HG03196 (cell line): ENCODE results near the gene CREBBP.
A peak's percentile ranks its signal among the peaks of the same experiment; 100 is the strongest.

Source experiments
- ATAC-seq: cut with Tn5 transposase; IDR thresholded peaks from one replicate; pipeline ENCODE4 v1.9.1; 2021; ENCODE audit not compliant: unreplicated experiment

Gene CREBBP

GRCh38 chr16:3797904-3798811 is 82.4 kb downstream of the CREBBP start:
- peak; percentile 43 for ATAC-seq

GRCh38 chr16:3797473-3797872 is 83.0 kb downstream of the CREBBP start:
- peak; percentile 42 for ATAC-seq

GRCh38 chr16:3793161-3793576 is 87.3 kb downstream of the CREBBP start:
- no peak for ATAC-seq

DNA sequence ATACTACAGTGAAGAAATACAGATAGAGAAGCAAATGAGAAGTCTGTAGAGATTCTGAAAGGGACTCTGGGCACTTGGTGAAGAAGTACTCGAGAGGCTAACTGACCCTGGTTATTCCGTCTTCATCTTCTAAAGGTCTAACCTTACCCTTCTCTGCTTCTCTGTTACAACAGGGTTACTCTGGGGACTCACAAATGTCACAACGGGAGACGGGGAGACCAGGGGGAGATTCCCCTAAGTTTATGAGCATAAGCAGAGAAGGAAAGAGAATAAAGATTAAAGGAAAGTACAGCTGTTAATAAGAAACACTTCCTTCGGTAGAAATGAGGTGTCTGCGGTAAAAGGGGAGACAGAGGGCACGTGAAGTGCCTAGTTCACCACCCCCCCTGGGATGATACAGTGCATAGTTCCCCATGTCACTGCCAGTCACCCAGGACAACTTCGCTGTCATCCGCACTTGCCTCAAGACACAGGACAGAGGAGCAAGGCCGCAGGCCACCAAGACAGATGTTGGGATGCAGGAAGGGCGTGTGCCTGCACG is 88.0 kb downstream of the CREBBP start:
- no peak for ATAC-seq

- no peak for ATAC-seq
These were observed 88.8 kb downstream of the CREBBP start for GRCh38 chr16:3791701-3792100.

DNA sequence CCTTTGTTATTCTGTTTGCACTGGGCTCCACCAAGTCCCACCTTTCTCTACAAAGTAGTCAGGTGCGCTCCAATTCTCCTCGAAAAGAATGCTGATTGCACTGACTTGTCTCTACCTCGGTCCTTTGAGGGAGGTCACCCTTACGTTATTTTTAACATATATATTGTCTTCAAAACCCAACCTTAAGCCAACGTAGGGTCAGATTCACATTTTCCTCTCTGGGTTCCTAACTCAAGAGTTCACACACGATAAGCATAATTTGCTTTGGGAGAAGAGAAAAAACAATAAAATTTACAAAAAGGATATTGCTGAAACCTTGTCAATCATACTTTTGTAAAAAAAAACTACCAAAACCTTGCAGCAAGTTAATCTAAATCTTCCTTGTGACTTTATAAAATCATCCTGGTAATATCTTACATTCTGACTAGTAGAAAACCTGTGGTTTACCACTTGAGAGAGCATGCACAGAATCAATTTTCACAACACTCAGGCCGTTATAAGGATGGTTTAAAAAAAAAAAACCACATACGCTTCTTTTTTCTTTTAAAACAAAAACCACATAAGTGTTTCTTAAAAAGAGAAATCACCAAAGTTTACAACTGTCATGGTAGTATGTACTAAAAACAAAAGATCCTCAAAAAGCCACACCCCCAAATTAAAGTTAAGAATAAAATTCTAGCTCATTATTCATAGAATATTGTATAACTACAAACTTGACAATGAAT is 91.0 kb downstream of the CREBBP start:
- peak; percentile 38 for ATAC-seq

DNA sequence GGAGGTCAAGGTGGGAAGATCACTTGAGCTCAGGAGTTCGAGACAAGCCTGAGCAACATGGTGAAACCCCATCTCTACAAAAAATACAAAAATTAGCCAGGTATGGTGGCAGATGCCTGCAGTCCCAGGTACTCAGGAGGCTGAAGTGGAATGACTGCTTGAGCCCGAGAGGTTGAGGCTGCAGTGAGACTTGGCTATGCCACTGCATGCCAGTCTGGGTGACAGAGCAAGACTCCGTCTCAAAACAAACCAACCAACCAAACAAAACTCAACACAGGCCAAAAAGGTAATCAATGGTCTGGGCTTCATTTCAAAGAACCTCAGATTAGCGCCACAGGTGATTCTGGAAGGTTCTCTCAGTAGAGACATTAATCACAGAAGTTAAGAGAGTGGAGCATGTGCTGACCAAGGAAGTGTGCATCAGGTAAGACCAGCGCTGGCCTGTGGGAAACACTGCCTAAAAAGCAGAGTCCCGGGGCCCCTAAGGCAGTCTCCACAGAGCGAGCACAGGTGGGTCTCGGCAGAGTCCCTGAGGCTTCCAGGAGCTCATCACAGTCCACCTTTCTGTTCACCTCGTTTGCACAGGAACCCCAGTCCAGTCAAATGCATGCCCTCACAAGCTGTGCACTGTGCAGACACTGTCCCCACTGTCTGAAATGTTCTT is 91.7 kb downstream of the CREBBP start:
- ATAC-seq, result no peak

DNA sequence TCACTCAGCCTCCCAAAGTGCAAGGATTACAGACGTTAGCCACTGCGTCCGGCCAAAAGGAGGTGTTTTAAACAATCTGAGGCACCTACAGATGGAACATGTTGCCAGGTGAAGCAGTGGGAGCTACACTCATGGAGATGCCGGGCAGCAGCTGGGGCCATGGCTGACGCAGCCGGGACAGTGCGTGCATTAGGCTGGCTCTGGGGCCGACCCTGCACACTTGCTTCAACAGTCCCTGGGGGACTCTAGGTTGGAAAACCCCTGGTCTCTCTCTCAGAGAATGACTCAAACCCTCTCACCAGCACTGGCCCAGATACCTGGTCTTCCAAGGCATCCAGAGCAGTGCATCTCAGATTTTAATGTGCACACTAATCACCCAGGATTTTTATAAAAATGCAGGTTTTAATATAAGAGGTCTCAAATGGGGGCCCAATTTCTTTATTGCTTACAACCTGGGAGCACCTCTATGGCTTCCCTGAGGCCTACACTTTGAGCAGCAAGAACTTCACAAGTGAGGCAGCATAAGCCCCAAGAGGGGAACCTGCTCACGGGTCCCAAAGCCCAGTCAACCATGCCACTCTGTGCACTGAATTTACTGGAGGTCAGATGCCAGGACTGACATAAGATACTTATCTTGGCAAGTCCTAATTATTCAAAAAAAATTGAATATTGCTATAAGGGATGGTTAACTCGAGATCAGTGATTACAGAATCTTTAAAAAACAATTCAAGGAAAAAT is 92.4 kb downstream of the CREBBP start:
- peak; percentile 50 for ATAC-seq

DNA sequence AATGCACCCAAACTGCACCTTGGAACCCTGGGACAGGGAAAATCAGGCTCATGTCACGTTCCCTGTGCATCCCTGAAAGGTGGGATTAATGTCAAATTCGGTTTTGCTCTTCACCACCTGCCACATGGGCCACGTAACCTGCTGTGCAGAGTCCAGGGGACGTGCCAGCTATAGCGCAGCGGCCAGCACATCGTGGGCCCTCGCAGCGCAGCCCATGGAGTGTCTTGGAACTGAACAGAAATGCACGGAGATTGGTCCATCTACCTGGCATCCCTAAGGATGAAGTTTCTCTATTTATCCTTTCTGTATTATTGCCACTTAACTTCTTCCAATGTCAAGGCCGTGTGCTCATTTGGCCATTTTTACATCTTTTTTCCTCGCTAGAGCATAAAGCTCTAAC is 95.1 kb downstream of the CREBBP start:
- ATAC-seq, result no peak

- ATAC-seq, result no peak
These were observed 97.0 kb downstream of the CREBBP start for GRCh38 chr16:3783516-3783915.

GRCh38 chr16:3782566-3782965 is 97.9 kb downstream of the CREBBP start:
- no peak for ATAC-seq

DNA sequence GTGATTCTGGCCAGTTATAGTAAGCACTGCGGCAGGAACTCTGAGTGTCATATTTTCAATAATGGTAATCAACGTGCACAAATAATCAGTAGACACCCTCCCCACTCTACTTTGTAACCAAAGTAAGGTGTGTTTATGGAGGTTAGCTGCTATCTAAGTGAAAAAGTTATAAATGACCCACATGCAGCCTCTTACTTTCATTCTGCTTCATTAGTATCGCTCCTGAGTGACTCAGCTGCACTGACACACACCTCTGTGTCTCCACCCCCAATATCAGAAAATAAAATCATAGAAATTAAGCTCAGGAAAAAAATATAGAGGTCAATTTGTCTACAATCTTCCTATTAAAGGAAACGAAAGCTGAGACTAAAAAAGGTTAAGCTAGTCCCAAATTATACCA is 99.1 kb downstream of the CREBBP start:
- ATAC-seq, result no peak

- no peak for ATAC-seq
These were observed 99.9 kb downstream of the CREBBP start for GRCh38 chr16:3780570-3780969.

DNA sequence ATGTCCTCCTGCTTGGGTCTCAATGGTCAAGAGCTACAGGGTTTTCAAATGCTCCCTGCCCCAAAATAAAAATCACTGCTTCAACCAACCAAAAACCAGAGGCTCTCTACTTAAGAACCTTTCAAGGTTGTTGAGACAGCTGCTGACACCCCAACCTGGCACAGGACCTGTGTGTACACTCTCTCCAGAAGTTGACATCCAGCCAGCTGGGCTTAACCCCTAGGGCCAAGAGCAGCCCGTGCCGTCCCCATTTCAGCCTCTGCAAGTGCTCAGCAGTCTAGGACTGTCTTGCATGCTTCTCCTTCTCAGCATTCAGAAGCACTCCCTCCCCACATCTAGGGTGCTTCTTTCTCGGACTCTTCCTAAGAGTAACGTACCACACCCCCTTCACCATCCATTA is 104.2 kb downstream of the CREBBP start:
- ATAC-seq, result no peak

DNA sequence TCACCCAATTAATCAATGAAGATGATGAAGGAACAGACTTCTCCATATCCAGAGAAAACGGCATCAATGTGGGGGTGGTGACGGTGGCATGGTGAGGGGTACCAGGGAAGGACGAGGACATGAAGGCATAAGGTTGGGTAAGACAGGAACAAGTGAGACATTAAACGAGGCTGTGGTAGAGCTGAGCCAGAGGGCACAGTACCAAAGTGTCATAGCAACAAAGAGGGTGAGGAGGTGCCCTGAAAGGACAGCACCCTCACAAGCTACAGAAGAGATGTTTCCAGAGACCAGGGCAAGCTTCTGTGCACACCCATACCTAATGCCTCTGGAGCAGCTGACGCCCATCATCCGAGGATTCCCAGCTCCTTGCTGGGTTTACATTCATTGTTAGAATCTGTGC is 105.7 kb downstream of the CREBBP start:
- ATAC-seq, result no peak

DNA sequence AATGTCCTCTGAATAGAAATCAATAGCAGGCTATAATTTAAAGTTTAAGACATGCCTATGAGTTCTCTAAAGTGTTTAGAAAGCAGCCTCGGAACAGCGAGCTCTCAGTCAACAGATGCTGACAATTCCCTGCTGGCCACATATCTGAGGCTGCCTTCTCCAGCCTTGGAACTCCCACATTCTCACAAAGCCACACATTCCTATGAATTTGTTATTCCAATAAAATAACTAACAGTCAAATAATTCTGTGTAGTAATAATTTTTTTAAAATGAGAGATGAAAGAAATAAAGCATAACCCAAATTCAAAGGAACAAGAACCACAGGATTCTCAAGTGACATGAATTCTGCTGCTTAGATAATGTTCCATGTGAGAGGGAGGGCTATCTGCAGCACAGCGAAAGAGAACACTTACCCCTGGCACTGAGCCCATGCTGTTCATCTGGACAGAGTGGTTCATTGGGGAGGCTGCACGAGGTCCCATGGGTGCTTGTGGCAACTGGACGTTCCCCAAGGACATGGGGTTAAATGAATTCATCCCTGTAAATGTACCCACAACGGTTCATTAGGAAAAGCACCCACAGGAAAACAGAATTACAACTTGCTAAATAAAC is 106.3 kb downstream of the CREBBP start:
- ATAC-seq, result no peak

GRCh38 chr16:3773663-3774062 is 106.8 kb downstream of the CREBBP start:
- ATAC-seq, result no peak

DNA sequence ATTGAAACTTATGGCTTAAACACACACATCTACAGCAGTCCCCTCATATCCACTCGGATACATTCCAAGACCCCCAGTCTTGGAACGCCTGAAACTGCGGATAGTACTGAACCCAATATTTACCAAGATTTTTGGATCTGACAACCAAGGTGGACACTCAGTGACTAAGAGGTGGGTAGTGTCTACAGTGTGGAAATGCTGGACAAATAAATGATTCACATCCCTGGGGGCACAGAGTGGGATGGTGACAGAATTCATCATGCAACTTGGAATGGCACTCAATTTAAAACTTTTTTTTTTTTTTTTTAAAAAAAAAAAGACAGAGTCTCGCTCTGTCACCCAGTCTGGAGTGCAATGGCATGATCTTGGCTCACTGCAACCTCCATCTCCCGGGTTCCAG is 109.0 kb downstream of the CREBBP start:
- ATAC-seq, result no peak

DNA sequence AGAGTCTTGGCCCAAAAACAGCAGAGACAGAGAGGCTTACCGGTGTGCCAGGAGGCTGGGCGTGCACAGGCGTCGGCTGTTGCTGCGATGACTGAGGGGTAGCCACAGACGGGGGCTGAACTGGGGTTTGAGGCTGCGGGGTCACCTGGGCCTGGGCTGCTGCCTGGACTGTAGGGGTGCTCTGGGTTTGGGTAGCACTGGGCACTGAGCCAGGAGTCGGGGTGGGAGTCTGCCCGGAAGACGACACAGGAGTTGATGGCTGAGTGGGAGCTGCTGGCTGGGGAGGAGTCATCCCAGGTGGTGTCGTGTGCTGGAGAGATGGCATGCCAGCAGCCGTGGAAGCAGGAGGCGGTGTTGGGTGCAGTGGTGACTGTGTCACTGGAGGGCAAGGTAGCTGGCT is 110.0 kb downstream of the CREBBP start:
- ATAC-seq, result no peak

DNA sequence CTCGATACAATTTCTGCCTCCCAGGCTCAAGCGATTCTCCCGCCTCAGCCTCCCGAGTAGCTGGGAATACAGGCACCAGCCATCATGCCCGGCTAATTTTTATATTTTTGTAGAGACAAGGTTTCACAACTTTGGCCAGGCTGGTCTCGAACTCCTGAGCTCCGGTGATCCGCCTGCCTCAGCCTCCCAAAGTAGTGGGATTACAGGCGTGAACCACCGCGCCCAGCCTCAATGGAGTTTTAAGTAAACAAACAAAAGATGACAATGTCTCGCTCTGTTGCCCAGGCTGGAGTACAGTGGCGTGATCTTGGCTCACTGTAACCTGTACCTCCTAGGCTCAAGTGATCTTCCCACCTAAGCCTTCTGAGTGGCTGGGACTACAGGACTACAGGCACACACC is 110.6 kb downstream of the CREBBP start:
- no peak for ATAC-seq
